ENCODE results near the gene CRYL1.

CRYL1 gene

GRCh38 chr13:20395061-20395916 lies 130.4 kb downstream of the CRYL1 start:
- DNase-seq (ENCODE audit: low read depth), result no peak
- H3K4me3 ChIP-seq (ENCODE audit: low read depth, low read length), result no peak overlapping the region
- TF ChIP-seq, protein P1, sequence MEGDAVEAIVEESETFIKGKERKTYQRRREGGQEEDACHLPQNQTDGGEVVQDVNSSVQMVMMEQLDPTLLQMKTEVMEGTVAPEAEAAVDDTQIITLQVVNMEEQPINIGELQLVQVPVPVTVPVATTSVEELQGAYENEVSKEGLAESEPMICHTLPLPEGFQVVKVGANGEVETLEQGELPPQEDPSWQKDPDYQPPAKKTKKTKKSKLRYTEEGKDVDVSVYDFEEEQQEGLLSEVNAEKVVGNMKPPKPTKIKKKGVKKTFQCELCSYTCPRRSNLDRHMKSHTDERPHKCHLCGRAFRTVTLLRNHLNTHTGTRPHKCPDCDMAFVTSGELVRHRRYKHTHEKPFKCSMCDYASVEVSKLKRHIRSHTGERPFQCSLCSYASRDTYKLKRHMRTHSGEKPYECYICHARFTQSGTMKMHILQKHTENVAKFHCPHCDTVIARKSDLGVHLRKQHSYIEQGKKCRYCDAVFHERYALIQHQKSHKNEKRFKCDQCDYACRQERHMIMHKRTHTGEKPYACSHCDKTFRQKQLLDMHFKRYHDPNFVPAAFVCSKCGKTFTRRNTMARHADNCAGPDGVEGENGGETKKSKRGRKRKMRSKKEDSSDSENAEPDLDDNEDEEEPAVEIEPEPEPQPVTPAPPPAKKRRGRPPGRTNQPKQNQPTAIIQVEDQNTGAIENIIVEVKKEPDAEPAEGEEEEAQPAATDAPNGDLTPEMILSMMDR (IDR thresholded peaks at IDR 0.05; ENCODE audit: low read depth, low read length), result no peak
- TF ChIP-seq, protein P2, sequence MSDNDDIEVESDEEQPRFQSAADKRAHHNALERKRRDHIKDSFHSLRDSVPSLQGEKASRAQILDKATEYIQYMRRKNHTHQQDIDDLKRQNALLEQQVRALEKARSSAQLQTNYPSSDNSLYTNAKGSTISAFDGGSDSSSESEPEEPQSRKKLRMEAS (IDR thresholded peaks at IDR 0.05; ENCODE audit: low read depth, low read length), result no peak
- TF ChIP-seq MYC (IDR thresholded peaks at IDR 0.05; ENCODE audit: low read depth, low read length) (no peak), POLR2A (IDR thresholded peaks at IDR 0.05; ENCODE audit: extremely low read depth, insufficient read length) (no peak)

DNA sequence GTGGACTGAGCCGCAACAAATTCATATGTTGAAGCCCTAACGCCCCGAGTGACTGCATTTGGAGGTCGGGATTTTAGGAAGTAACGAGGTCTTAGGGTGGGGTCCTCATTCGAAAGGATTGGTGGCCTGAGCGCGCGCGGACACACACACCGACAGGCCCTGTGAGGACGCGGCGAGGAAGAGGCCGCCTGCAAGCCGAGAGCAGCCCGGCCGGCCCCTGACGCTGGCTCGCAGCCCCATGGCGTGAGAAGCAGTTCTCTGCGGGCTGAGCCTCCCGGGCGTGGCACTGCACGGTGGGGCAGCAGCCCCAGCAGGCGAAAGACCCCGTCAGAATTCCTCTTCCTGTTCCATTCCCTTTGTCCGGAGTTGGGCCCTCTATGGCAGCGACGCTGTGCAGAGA lies 131.2 kb downstream of the CRYL1 start:
- H3K4me3 ChIP-seq (ENCODE audit: low read depth, low read length), result no peak overlapping the region
- no peak for DNase-seq (ENCODE audit: low read depth)
- no peak for TF ChIP-seq MYC (IDR thresholded peaks at IDR 0.05; ENCODE audit: low read depth, low read length)
- TF ChIP-seq, protein P1 (IDR thresholded peaks at IDR 0.05; ENCODE audit: low read depth, low read length), result no peak
- TF ChIP-seq POLR2A (IDR thresholded peaks at IDR 0.05; ENCODE audit: extremely low read depth, insufficient read length), result no peak
- TF ChIP-seq, protein P2 (IDR thresholded peaks at IDR 0.05; ENCODE audit: low read depth, low read length), result no peak

DNA sequence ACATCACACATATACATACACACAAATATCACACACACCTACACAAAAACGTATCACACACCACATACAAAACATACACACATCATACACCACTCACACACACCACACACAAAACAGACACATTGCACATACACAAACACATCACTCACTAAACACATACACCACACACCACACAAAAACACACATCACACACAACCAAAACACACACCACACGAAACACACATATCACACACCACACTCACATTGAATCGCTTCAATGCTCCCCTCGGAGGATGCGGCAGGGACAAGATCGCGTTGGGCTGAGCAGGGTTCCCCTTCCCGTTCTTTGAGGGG lies 131.5 kb downstream of the CRYL1 start:
- DNase-seq (ENCODE audit: low read depth), result no peak

DNA sequence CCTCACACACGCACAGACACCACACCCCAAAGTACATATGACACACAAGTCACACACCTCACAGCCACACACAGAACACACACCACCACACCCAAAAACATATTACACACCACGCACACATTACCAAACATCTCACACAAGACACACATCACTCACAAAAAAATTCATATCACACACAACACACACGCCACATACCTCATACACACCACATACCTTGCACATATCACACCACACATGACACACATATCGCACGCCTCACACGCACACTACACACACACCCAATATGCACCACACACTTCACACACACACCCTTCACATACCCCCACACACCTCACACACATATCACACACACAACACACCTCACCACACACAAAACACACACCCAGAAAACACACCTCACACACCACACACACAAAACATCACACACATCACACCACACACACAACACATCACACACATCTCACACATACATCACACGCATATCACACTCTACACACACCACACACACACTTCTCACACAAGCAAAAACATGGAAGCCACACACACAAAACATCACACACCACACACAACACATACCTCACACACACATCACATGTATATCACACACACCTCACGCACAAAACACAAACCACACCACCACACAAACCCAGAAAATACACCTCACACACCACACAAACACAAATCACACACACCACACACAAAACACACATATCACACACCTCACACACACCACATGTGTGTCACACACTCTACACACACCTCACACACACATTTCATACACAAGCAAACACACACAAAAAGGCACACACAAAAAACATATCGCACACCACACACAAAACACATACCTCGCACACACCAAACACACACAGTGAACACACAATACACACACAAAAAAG lies 132.1 kb downstream of the CRYL1 start:
- TF ChIP-seq, protein P1 (IDR thresholded peaks at IDR 0.05; ENCODE audit: low read depth, low read length), result no peak
- TF ChIP-seq POLR2A (IDR thresholded peaks at IDR 0.05; ENCODE audit: extremely low read depth, insufficient read length) (no peak), MYC (IDR thresholded peaks at IDR 0.05; ENCODE audit: low read depth, low read length) (no peak)
- TF ChIP-seq, protein P2 (IDR thresholded peaks at IDR 0.05; ENCODE audit: low read depth, low read length), result no peak
- no peak for DNase-seq (ENCODE audit: low read depth)
- no peak overlapping the region for H3K4me3 ChIP-seq (ENCODE audit: low read depth, low read length)

More for the DNA sequence above, 131.5 kb downstream of the CRYL1 start:
- no peak overlapping the region for H3K4me3 ChIP-seq (ENCODE audit: low read depth, low read length)
- TF ChIP-seq, protein P1 (IDR thresholded peaks at IDR 0.05; ENCODE audit: low read depth, low read length), result no peak
- TF ChIP-seq POLR2A (IDR thresholded peaks at IDR 0.05; ENCODE audit: extremely low read depth, insufficient read length), result no peak
- TF ChIP-seq, protein P2 (IDR thresholded peaks at IDR 0.05; ENCODE audit: low read depth, low read length), result no peak
- no peak for TF ChIP-seq MYC (IDR thresholded peaks at IDR 0.05; ENCODE audit: low read depth, low read length)

- TF ChIP-seq, protein P2 (IDR thresholded peaks at IDR 0.05; ENCODE audit: low read depth, low read length), result no peak
- TF ChIP-seq, protein P1 (IDR thresholded peaks at IDR 0.05; ENCODE audit: low read depth, low read length), result no peak
- no peak for TF ChIP-seq MYC (IDR thresholded peaks at IDR 0.05; ENCODE audit: low read depth, low read length)
- no peak for TF ChIP-seq POLR2A (IDR thresholded peaks at IDR 0.05; ENCODE audit: extremely low read depth, insufficient read length)
- H3K4me3 ChIP-seq (ENCODE audit: low read depth, low read length), result no peak overlapping the region
- no peak for DNase-seq (ENCODE audit: low read depth)
Observed at GRCh38 chr13:20392530-20392929, 133.1 kb downstream of the CRYL1 start.

Measured in NB4 (cell line).